ENCODE measurements around the gene FGD6. TPM values are rescaled to one million over a fixed set of nuclear protein-coding genes. Genes with fewer than 3 reads are reported as not detected.
A peak's percentile ranks its signal among the peaks of the same experiment; 100 is the strongest.
"Not testable (repeated sequence)": the region's sequence is repeated elsewhere in the genome, so short reads cannot be mapped to it uniquely, and the experiment has no call there.

The FGD6 gene
- total and polyA plus RNA-seq, 7 donors: 0.96 to 7.1 (median 2.8) TPM

DNA sequence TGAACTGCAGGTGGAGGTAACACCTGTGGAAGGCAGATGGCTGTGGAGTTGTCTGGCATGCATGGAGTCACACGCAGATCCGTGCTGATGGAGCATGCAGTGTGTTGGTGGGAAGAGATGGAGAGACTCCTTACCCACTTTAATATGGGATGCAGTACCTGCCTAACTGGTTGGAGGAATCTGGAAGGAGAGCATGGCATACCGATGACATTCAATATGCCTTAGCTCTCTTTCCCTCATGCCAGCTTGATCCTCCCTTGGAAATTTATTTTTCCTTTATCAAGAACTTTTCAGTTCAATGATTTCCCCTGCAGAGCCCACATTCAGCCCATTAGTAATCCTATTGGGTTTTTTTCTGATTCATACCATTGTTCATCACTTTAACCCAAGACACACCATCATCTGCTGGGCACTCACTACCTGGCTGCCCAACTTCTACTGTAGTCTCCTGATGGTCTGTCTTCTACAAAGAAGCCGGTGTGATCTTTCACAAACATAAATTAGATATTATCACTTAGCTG is 117.9 kb downstream of the FGD6 start:
- no peak for TF ChIP-seq CTCF (IDR thresholded peaks at IDR 0.05)
- ATAC-seq: no peak
- no peak overlapping the region for H3K27ac ChIP-seq
- no peak for DNase-seq
- intact Hi-C loops (cut with DNase I): no loop called here
- H3K36me3 ChIP-seq (ENCODE audit: insufficient read depth in 1 of 2, low read depth in 1 of 2): peaks cover 0 to 3% of the 10 kb centered on the region in 2 donors
- no peak overlapping the region for H3K4me3 ChIP-seq
- no peaks in the 10 kb centered on the region for H3K27me3 ChIP-seq (ENCODE audit: insufficient read depth in 3 of 3, low read length in 2 of 3)
- H3K4me1 ChIP-seq: peaks cover 26% of the 10 kb centered on the region
- 96% methylated on average over 4 of the region's 4 CpGs for WGBS, 3 donors
- no peaks in the 10 kb centered on the region for H3K9me3 ChIP-seq

- TF ChIP-seq CTCF (IDR thresholded peaks at IDR 0.05): no peak
- peak overlapping the region; percentile 23 for H3K27ac ChIP-seq
- 15 to 27% (median 17%) methylated on average over 3 of the region's 3 CpGs for WGBS, 3 donors
Measured at GRCh38 chr12:95096852-95097251, 120.4 kb downstream of the FGD6 start.

DNA sequence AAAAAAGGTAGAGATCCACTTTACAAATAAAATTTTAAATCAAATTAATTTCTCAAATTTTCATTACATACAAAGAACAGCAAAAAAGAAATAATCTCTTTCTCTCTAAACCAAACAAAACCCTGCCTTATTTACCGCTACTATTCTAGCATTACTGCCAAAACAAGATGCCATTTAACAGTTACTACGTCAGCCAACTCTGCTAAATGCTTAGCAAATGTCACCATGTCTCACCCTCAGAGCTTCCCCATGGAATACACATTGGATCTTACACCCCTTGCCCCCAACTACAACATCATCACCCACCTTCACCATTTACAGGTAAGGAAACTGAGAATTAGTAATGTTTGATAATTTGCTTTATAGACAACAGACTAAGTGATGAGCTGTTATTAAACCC is 120.9 kb downstream of the FGD6 start:
- Histone ChIP-seq H3K27me3 (ENCODE audit: insufficient read depth in 3 of 3, low read length in 2 of 3) (no peaks in the 10 kb centered on the region), H3K36me3 (ENCODE audit: insufficient read depth in 1 of 2, low read depth in 1 of 2) (peaks cover 0 to 14% of the 10 kb centered on the region in 2 donors), H3K27ac (peak overlapping the region; percentile 23), H3K4me3 (no peak overlapping the region), H3K9me3 (no peaks in the 10 kb centered on the region), H3K4me1 (peaks cover 14% of the 10 kb centered on the region)
- intact Hi-C loops (cut with DNase I): no loop called here
- peak in 2 of 4 donors; percentile 42 to 44 for ATAC-seq
- no peak for DNase-seq
- no peak for TF ChIP-seq CTCF (IDR thresholded peaks at IDR 0.05)
- WGBS, 3 donors: 15 to 28% (median 26%) methylated on average over 2 of the region's 2 CpGs

More at GRCh38 chr12:95096852-95097251, 120.4 kb downstream of the FGD6 start:
- H3K27me3 ChIP-seq (ENCODE audit: insufficient read depth in 3 of 3, low read length in 2 of 3): no peaks in the 10 kb centered on the region
- ATAC-seq (peak; percentile 36 to 53 (median 44)), DNase-seq (no peak)
- H3K4me1 ChIP-seq: peaks cover 14% of the 10 kb centered on the region
- intact Hi-C loops (cut with DNase I): no loop called here
- no peak overlapping the region for H3K4me3 ChIP-seq
- no peaks in the 10 kb centered on the region for H3K9me3 ChIP-seq
- H3K36me3 ChIP-seq (ENCODE audit: insufficient read depth in 1 of 2, low read depth in 1 of 2): peaks cover 0 to 9% of the 10 kb centered on the region in 2 donors

DNA sequence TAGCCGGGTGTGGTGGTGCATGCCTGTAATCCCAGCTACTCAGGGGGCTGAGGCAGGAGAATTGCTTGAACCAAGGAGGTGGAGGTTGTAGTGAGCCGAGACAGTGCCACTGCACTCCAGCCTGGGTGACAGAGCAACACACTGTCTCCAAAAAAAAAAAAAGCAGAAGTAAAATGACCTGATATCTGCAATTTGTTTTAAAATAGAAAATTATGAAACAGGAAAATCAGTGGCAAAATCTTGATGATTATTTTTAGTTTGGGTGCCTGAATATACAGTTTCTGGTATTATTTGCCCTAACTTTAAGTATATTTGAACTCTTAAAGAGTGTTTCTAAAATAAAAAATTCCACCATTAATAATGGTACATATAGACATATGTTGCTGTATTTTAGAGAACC is 121.4 kb downstream of the FGD6 start:
- H3K9me3 ChIP-seq; ATAC-seq; intact Hi-C loops (cut with DNase I); DNase-seq; H3K27me3 ChIP-seq (ENCODE audit: insufficient read depth in 3 of 3, low read length in 2 of 3); H3K27ac ChIP-seq; H3K4me3 ChIP-seq: not testable (repeated sequence)
- peaks cover 0 to 15% of the 10 kb centered on the region in 2 donors for H3K36me3 ChIP-seq (ENCODE audit: insufficient read depth in 1 of 2, low read depth in 1 of 2)
- 74 to 85% (median 83%) methylated on average over 2 of the region's 2 CpGs for WGBS, 3 donors
- H3K4me1 ChIP-seq: peaks cover 14% of the 10 kb centered on the region

GRCh38 chr12:95089462-95089861 is 127.8 kb downstream of the FGD6 start:
- ATAC-seq: no peak
- no peak for TF ChIP-seq CTCF (IDR thresholded peaks at IDR 0.05)
- no peak overlapping the region for H3K27ac ChIP-seq
- peaks cover 0 to 28% of the 10 kb centered on the region in 2 donors for H3K36me3 ChIP-seq (ENCODE audit: insufficient read depth in 1 of 2, low read depth in 1 of 2)
- peaks cover 3% of the 10 kb centered on the region for H3K4me1 ChIP-seq
- no peaks in the 10 kb centered on the region for H3K27me3 ChIP-seq (ENCODE audit: insufficient read depth in 3 of 3, low read length in 2 of 3)
- no peak overlapping the region for H3K4me3 ChIP-seq
- DNase-seq: no peak
- no peaks in the 10 kb centered on the region for H3K9me3 ChIP-seq
- 51 to 67% (median 57%) methylated on average over 1 of the region's 1 CpG for whole genome bisulfite sequencing, 3 donors
- intact Hi-C loops (cut with DNase I): no loop called here

All from psoas muscle (tissue), 8 donors.